Activated B cell treated with CpG ODN at 0.5 μM for 24 hours (primary cell): ENCODE results near the gene MTHFD1. TPM values are rescaled to one million over a fixed set of nuclear protein-coding genes. Genes with fewer than 3 reads are reported as not detected.

Source experiments
- ATAC-seq: fragments of 200-7000 bp; cut with Tn5 transposase; one replicate; pipeline ENCODE4 v1.10.0; 2021; ENCODE audit warnings: low read depth, mild to moderate bottlenecking, moderate library complexity
- CTCF ChIA-PET: fragments of 350-600 bp; sonication (Branson Sonifier 250); formaldehyde crosslinking; loops from one replicate; lab custom pipeline; 2021; ENCODE audit warnings: antibody characterized with exemption; lab: Charles Lee
- POLR2A ChIA-PET: fragments of 350-600 bp; sonication (Branson Sonifier 250); formaldehyde crosslinking; loops from one replicate; lab custom pipeline; 2021; ENCODE audit warnings: antibody characterized with exemption; lab: Charles Lee
- DNase-seq: peaks from one replicate; pipeline ENCODE4 v3.0.0; 2022
- H3K27ac Mint-ChIP-seq: one replicate; pipeline ENCODE4 v1.8.0; 2020; ENCODE audit warnings: mixed read lengths
- H3K27me3 Mint-ChIP-seq: one replicate; pipeline ENCODE4 v1.8.0; 2021; ENCODE audit warnings: mixed read lengths
- H3K36me3 Mint-ChIP-seq: one replicate; pipeline ENCODE4 v1.8.0; 2021; ENCODE audit warnings: low read depth, mixed read lengths
- H3K4me1 Mint-ChIP-seq: one replicate; pipeline ENCODE4 v1.8.0; 2021; ENCODE audit warnings: mixed read lengths
- H3K4me3 Mint-ChIP-seq: one replicate; pipeline ENCODE4 v1.8.0; 2020; ENCODE audit warnings: mild to moderate bottlenecking, mixed read lengths
- H3K9me3 Mint-ChIP-seq: one replicate; pipeline ENCODE4 v1.8.0; 2020; ENCODE audit warnings: mixed read lengths
- intact Hi-C: fragments of 100-400 bp; cut with micrococcal nuclease; formaldehyde crosslinking; loops from one replicate; pipeline ENCODE4 v1.15.1; 2024
- total RNA-seq: library from RNA; stranded (reverse); gene quantifications from 2 replicates; pipeline ENCODE4 v1.2.3, GENCODE V29; 2022
- TF ChIP-seq, protein P1 (sequence below): fragments of 200-600 bp; IDR thresholded peaks from one replicate; pipeline ENCODE4 v1.8.0; 2022; ENCODE audit warnings: antibody characterized with exemption, mild to moderate bottlenecking

Gene MTHFD1
- total RNA-seq, 1 donor from 2014 or later: 98.4 TPM

DNA sequence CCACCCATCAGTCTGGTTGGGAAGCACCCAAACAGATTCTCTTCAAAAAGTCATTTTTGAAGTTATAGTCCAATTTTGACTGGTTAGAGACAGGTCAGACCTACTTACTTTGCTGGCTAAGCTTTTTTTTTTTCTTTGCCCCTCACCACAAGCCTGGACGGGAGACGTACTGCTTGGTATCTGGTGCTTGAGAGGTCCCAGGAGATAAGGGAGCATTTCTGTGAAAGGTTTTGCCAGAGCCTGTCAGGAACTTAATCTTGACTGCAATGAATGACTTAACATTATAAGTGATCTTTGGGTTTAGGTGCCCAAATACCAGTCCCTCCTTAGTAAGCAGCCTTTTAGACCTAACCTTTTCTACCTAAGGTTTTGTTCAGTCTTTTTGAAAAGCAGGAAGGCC is 6.3 kb downstream of the MTHFD1 start:
- TF ChIP-seq, protein P1, sequence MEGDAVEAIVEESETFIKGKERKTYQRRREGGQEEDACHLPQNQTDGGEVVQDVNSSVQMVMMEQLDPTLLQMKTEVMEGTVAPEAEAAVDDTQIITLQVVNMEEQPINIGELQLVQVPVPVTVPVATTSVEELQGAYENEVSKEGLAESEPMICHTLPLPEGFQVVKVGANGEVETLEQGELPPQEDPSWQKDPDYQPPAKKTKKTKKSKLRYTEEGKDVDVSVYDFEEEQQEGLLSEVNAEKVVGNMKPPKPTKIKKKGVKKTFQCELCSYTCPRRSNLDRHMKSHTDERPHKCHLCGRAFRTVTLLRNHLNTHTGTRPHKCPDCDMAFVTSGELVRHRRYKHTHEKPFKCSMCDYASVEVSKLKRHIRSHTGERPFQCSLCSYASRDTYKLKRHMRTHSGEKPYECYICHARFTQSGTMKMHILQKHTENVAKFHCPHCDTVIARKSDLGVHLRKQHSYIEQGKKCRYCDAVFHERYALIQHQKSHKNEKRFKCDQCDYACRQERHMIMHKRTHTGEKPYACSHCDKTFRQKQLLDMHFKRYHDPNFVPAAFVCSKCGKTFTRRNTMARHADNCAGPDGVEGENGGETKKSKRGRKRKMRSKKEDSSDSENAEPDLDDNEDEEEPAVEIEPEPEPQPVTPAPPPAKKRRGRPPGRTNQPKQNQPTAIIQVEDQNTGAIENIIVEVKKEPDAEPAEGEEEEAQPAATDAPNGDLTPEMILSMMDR: no peak
- intact Hi-C loops: no loop called here
- DNase-seq (no peak), ATAC-seq (no peak)
- peaks cover 40% of the 10 kb centered on the region for H3K4me1 Mint-ChIP-seq
- ChIA-PET CTCF (no interaction called here), POLR2A (no interaction called here)
- no peak overlapping the region for H3K4me3 Mint-ChIP-seq
- H3K9me3 Mint-ChIP-seq: no peaks in the 10 kb centered on the region
- H3K36me3 Mint-ChIP-seq: peaks cover 18% of the 10 kb centered on the region
- no peak overlapping the region for H3K27ac Mint-ChIP-seq
- no peaks in the 10 kb centered on the region for H3K27me3 Mint-ChIP-seq

DNA sequence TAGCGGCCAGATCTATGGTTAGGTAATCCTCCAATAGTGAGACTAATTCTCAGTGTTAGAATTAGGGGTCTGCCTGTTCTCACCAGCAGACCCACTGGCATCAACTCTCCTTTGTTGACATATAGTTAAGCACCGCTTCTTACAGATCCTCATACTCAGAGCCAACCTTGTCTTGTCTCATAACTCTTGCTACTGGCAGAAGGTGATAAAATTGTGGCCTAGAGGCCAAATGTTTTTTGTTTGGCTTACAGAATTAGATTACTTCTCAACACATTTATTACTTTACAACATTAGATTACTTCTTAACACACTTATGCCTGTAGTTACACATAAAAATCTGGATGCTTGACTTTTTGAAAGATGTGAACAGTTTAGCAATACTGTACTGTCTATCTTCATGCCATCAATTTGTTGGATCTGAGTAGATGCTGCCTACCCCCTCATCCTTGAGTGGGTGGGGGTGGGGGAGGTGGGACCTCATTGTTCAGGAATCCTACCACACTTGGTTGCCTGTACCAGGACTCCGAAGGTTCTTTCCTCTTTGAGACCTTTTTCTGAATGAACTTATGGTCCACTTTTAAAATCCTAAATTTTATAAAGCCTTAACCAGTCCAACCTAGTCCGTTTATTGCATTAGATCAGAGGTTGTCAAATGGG is 7.0 kb downstream of the MTHFD1 start:
- Mint-ChIP-seq H3K36me3 (peaks cover 18% of the 10 kb centered on the region), H3K27ac (no peak overlapping the region), H3K9me3 (no peaks in the 10 kb centered on the region), H3K27me3 (no peaks in the 10 kb centered on the region), H3K4me3 (no peak overlapping the region), H3K4me1 (peaks cover 35% of the 10 kb centered on the region)
- ATAC-seq: no peak
- TF ChIP-seq, protein P1: no peak
- no peak for DNase-seq
- ChIA-PET POLR2A (no interaction called here), CTCF (interaction anchor here (0.8 kb wide), 1 partner anchor 35 kb away, joined by 3 read pairs; no protein-coding TSS in a partner anchor)
- intact Hi-C loops: no loop called here

DNA sequence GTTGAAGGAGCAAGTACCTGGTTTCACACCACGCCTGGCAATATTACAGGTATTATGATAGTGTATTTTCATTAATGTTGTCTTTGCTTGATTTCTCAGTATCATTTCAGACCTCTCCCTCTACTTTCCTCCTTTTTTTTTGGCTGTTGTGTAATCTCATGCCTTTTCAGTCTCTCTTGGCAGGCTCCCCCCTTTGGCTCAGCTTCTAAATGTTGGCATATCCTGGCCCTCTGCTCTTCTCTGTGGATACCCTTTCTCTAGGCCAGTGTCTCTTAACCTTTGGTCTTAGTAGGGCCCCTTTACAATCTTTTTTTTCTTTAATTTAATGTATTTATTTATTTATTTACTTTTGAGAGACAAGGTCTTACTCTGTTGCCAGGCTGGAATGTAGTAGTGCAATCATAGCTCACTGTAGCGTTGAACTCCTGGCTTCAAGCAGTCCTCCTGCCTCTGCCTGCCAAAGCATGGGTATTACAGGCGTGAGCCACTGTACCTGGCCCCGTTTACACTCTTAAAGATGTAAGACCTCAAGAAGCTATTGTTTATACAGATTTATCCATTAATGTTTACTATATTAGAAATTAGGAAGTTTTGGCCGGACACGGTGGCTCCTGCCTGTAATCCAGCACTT is 12.8 kb downstream of the MTHFD1 start:
- POLR2A ChIA-PET: interaction anchor here (1.5 kb wide), 1 partner anchor 13 kb away, joined by 4 read pairs; no protein-coding TSS in a partner anchor
- Mint-ChIP-seq H3K4me1 (peaks cover 8% of the 10 kb centered on the region), H3K36me3 (peaks cover 30% of the 10 kb centered on the region), H3K4me3 (peak overlapping the region; percentile 3), H3K27me3 (no peaks in the 10 kb centered on the region), H3K27ac (peak overlapping the region; percentile 47), H3K9me3 (no peaks in the 10 kb centered on the region)
- intact Hi-C loops: no loop called here
- ATAC-seq (no peak), DNase-seq (no peak)
- CTCF ChIA-PET: interaction anchor here (1.1 to 1.5 kb wide), 3 partner anchors 29 to 78 kb away, joined by 3 to 6 read pairs (median 4); no protein-coding TSS in a partner anchor
- TF ChIP-seq, protein P1: no peak

DNA sequence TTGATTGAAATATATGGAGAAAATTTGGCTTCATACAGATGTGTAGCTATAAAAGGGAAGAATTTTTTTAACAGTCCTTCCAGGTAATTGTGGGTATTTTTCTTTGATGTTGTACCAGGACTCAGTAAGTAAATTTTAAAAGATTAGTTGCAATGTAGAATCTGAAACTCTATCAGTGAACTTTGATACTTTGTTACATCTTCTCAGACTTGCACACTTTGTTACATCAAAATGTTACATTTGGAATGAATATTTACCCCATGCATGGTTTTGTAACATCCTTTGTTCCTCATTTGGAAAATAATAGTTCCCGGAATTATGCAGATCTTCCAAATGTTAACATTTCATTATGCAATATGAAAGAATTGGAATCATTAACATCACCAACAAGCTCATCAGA is 13.8 kb downstream of the MTHFD1 start:
- peaks cover 8% of the 10 kb centered on the region for H3K4me1 Mint-ChIP-seq
- intact Hi-C loops: no loop called here
- TF ChIP-seq, protein P1: no peak
- no peaks in the 10 kb centered on the region for H3K9me3 Mint-ChIP-seq
- DNase-seq (no peak), ATAC-seq (no peak)
- peaks cover 30% of the 10 kb centered on the region for H3K36me3 Mint-ChIP-seq
- no peak overlapping the region for H3K27ac Mint-ChIP-seq
- no peaks in the 10 kb centered on the region for H3K27me3 Mint-ChIP-seq
- CTCF ChIA-PET: interaction anchor here (1.1 to 1.5 kb wide), 2 partner anchors 28 to 77 kb away, joined by 3 to 4 read pairs; no protein-coding TSS in a partner anchor
- no peak overlapping the region for H3K4me3 Mint-ChIP-seq
- POLR2A ChIA-PET: interaction anchor here (0.6 to 1.5 kb wide), 3 partner anchors 14 to 888 kb away, joined by 3 to 4 read pairs (median 3); partner anchors contain the start of gene MTHFD1

DNA sequence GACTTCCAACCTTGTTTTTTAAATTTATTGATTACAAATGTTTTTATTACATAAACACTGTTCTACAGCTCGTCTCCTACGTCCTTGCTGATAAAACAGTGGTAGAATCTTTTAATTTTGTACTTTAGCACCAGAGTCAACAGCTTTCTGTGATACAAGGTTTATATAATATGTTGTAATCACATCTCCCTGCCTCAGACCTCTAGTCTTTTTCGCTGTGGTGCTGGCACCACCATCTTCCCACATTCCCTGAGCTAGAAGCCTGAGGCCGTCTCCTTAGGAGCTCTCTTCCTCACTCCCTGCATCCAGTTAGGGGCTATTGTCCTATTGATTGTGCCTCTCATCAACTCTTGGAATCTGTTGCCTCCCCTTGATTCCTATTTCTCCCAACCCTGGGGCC is 17.1 kb downstream of the MTHFD1 start:
- ChIA-PET CTCF (interaction anchor here (1.5 kb wide), 1 partner anchor 24 kb away, joined by 4 read pairs; no protein-coding TSS in a partner anchor), POLR2A (no interaction called here)
- Mint-ChIP-seq H3K27me3 (no peaks in the 10 kb centered on the region), H3K9me3 (no peaks in the 10 kb centered on the region), H3K27ac (no peak overlapping the region), H3K36me3 (peaks cover 33% of the 10 kb centered on the region), H3K4me3 (no peak overlapping the region), H3K4me1 (peaks cover 25% of the 10 kb centered on the region)
- DNase-seq: no peak
- intact Hi-C loops: no loop called here
- TF ChIP-seq, protein P1: no peak
- no peak for ATAC-seq
